Mesenchymal stem cell (in vitro differentiated cells and primary cell): ENCODE measurements around the gene CAPN2.

Experiments
- DNase-seq: peaks from one replicate; pipeline ENCODE4 v3.0.0-alpha.2; 2013
- H2AFZ ChIP-seq: one replicate; pipeline ENCODE4 v1.6.1; 2013; ENCODE audit warnings: low read depth, mild to moderate bottlenecking, control low read depth, inconsistent platforms, low read length, moderate library complexity
- H2AK5ac ChIP-seq: 2 replicates; pipeline ENCODE4 v1.6.1; 2013; ENCODE audit warnings: low read length, moderate library complexity, mild to moderate bottlenecking, inconsistent platforms; ENCODE audit not compliant: severe bottlenecking
- H2BK120ac ChIP-seq: one replicate; pipeline ENCODE4 v1.6.1; 2013; ENCODE audit warnings: low read depth, mild to moderate bottlenecking, inconsistent platforms, low read length, moderate library complexity
- H2BK12ac ChIP-seq, 2 experiments: one replicate each; pipeline ENCODE4 v1.6.1; 2013; ENCODE audit warnings: inconsistent platforms in 2 of 2, low read length in 2 of 2, mild to moderate bottlenecking in 2 of 2, moderate library complexity in 2 of 2, control low read depth in 1 of 2
- H2BK15ac ChIP-seq: one replicate; pipeline ENCODE4 v1.6.1; 2013; ENCODE audit warnings: mild to moderate bottlenecking, low read depth, inconsistent platforms; ENCODE audit not compliant: poor library complexity, severe bottlenecking
- H2BK5ac ChIP-seq: 2 replicates; pipeline ENCODE4 v1.6.1; 2013; ENCODE audit warnings: low read depth, mild to moderate bottlenecking, low read length, control low read depth, inconsistent platforms; ENCODE audit not compliant: poor library complexity, severe bottlenecking
- H3K14ac ChIP-seq, 2 experiments: one replicate each; pipeline ENCODE4 v1.6.1; 2013; ENCODE audit warnings: inconsistent platforms in 2 of 2, low read length in 2 of 2, control low read depth in 1 of 2, mild to moderate bottlenecking in 1 of 2, moderate library complexity in 1 of 2
- H3K18ac ChIP-seq, 2 experiments: one replicate each; pipeline ENCODE4 v1.6.1; 2013; ENCODE audit warnings: inconsistent platforms in 2 of 2, low read length in 2 of 2, control low read depth in 1 of 2, low read depth in 1 of 2, mild to moderate bottlenecking in 1 of 2
- H3K23ac ChIP-seq, 2 experiments: one replicate each; pipeline ENCODE4 v1.6.1; 2013; ENCODE audit warnings: inconsistent platforms in 2 of 2, low read length in 2 of 2, mild to moderate bottlenecking in 2 of 2, moderate library complexity in 2 of 2, control low read depth in 1 of 2
- H3K27ac ChIP-seq: 2 replicates; pipeline ENCODE4 v1.5.1; 2013; ENCODE audit warnings: mild to moderate bottlenecking, moderate library complexity, low read length, control low read depth, inconsistent platforms; ENCODE audit not compliant: poor library complexity, severe bottlenecking
- H3K27me3 ChIP-seq, 2 experiments: 2 replicates each; pipeline versions ENCODE4 v1.6.1 to v1.7.0; 2013; ENCODE audit warnings: low read length in 2 of 2, mild to moderate bottlenecking in 2 of 2, moderate library complexity in 2 of 2, control low read depth in 1 of 2, inconsistent platforms in 1 of 2; ENCODE audit not compliant: control insufficient read depth in 1 of 2, insufficient read depth in 1 of 2
- H3K36me3 ChIP-seq, 2 experiments: 2 replicates each; pipeline versions ENCODE4 v1.6.1 to v1.7.0; 2013; ENCODE audit warnings: low read length in 2 of 2, control low read depth in 1 of 2, inconsistent platforms in 1 of 2, low read depth in 1 of 2, mild to moderate bottlenecking in 1 of 2; ENCODE audit not compliant: insufficient read depth in 2 of 2, control insufficient read depth in 1 of 2
- H3K4ac ChIP-seq, 2 experiments: one replicate each; pipeline ENCODE4 v1.6.1; 2013; ENCODE audit warnings: inconsistent platforms in 2 of 2, low read length in 2 of 2, mild to moderate bottlenecking in 2 of 2, moderate library complexity in 2 of 2, control low read depth in 1 of 2, low read depth in 1 of 2
- H3K4me1 ChIP-seq: 2 replicates; pipeline ENCODE4 v1.6.1; 2013; ENCODE audit warnings: low read depth, low read length, control low read depth; ENCODE audit not compliant: control insufficient read depth, insufficient read depth
- H3K4me2 ChIP-seq: 2 replicates; pipeline ENCODE4 v1.6.1; 2013; ENCODE audit warnings: low read length, mild to moderate bottlenecking, inconsistent platforms; ENCODE audit not compliant: poor library complexity, severe bottlenecking
- H3K4me3 ChIP-seq, 2 experiments: 2 replicates each; pipeline versions ENCODE4 v1.5.1 to v1.7.0; 2013; ENCODE audit warnings: low read length in 2 of 2, mild to moderate bottlenecking in 2 of 2, control low read depth in 1 of 2, low read depth in 1 of 2; ENCODE audit not compliant: insufficient read depth in 1 of 2
- H3K79me1 ChIP-seq: replicated peaks from 2 replicates; pipeline ENCODE4 v1.6.1; 2013; ENCODE audit warnings: mild to moderate bottlenecking, control low read depth, low read length, inconsistent platforms; ENCODE audit not compliant: poor library complexity, severe bottlenecking
- H3K9ac ChIP-seq: 2 replicates; pipeline ENCODE4 v1.7.0; 2013; ENCODE audit warnings: mild to moderate bottlenecking, low read length, moderate library complexity
- H3K9me3 ChIP-seq: 2 replicates; pipeline ENCODE4 v1.7.0; 2013; ENCODE audit warnings: mild to moderate bottlenecking, low read length; ENCODE audit not compliant: control insufficient read depth
- H4K8ac ChIP-seq: one replicate; pipeline ENCODE4 v1.6.1; 2013; ENCODE audit warnings: inconsistent platforms, mild to moderate bottlenecking, low read length, moderate library complexity
- H4K91ac ChIP-seq: one replicate; pipeline ENCODE4 v1.6.1; 2013; ENCODE audit warnings: mild to moderate bottlenecking, low read length, inconsistent platforms
- WGBS: methylation state at CpG from one replicate; pipeline ENCODE4 v1.1.7; 2013; ENCODE audit warnings: mixed read lengths; 5-methylcytosine and 5-hydroxymethylcytosine counted together

The CAPN2 gene

GRCh38 chr1:223731133-223731770, 18.9 kb downstream of the CAPN2 start:
- Histone ChIP-seq H3K4me1 (peaks cover 48% of the 10 kb centered on the region), H4K91ac (peak overlapping the region; percentile 97), H3K14ac (peak overlapping the region in 1 of 2 experiments; percentile 88), H3K9me3 (no peaks in the 10 kb centered on the region), H2AFZ (no peak overlapping the region), H3K23ac (no peak overlapping the region), H4K8ac (peak overlapping the region; percentile 45), H2BK5ac (peak overlapping the region; percentile 54), H2AK5ac (peak overlapping the region; percentile 91), H2BK15ac (peak overlapping the region; percentile 60), H3K9ac (peak overlapping the region; percentile 85), H3K4me2 (no peak overlapping the region), H2BK12ac (peak overlapping the region; percentile 51 to 81), H3K4ac (peak overlapping the region; percentile 55 to 76), H2BK120ac (peak overlapping the region; percentile 29), H3K27me3 (no peaks in the 10 kb centered on the region), H3K18ac (peak overlapping the region; percentile 71 to 90), H3K36me3 (peaks cover 28 to 36% of the 10 kb centered on the region in 2 experiments), H3K79me1 (no peaks in the 10 kb centered on the region), H3K4me3 (peak overlapping the region in 1 of 2 experiments; percentile 46), H3K27ac (peak overlapping the region; percentile 82)
- WGBS, result 45% methylated on average over 13 of the region's 13 CpGs
- DNase-seq, result peak; percentile 88

DNA sequence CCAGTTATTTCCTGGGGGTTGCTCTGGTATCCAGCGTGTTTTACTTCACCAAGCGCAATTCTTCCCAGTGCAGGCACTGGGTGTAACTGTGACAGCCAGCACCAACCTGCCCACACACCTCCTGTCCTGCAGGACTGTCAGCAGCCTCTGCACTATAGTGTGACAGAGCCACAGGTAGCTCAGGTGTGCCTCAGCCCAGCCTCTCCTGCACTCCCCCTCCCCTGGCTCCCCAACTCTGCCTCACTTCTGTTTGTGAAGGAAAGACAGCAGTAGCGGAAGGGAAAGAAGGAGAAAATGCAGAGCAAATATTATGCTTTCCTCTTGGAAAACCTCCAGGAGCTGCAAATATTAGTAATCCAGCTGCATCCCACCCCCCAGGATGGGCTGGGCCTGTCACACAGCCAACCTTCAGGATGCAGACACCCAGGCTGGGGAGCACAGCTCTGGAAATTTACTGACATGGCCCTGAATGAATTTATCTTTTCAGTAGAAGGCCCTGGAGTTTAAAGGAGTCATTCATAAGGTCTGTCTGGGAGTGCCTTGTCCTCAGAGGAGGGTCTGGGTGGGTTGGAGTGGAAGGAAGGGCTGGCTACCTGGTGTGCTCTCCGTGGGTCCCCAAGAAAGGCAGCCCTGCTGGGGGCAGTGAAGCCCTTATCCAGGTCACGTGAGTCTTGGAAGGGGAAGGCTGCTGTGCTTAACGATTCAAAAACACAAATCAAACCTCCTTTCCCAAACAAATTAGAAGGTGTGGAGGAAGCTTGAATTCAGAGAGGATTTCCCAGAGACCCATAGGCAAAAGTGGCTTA, 20.9 kb downstream of the CAPN2 start:
- Histone ChIP-seq H4K91ac (peak overlapping the region; percentile 58), H3K23ac (no peak overlapping the region), H2BK5ac (peak overlapping the region; percentile 32), H3K14ac (no peak overlapping the region), H3K27ac (peak overlapping the region; percentile 78), H2AFZ (no peak overlapping the region), H3K18ac (peak overlapping the region; percentile 52 to 85), H3K36me3 (peaks cover 30 to 42% of the 10 kb centered on the region in 2 experiments), H3K4ac (peak overlapping the region in 1 of 2 experiments; percentile 77), H2AK5ac (peak overlapping the region; percentile 14), H3K9ac (peak overlapping the region; percentile 47), H3K4me1 (peaks cover 43% of the 10 kb centered on the region), H3K4me2 (peak overlapping the region; percentile 17), H3K79me1 (no peaks in the 10 kb centered on the region), H3K9me3 (no peaks in the 10 kb centered on the region), H2BK15ac (no peak overlapping the region), H3K27me3 (no peaks in the 10 kb centered on the region), H3K4me3 (no peak overlapping the region), H2BK12ac (peak overlapping the region; percentile 14 to 82), H2BK120ac (no peak overlapping the region), H4K8ac (peak overlapping the region; percentile 59)
- DNase-seq, result no peak
- 54% methylated on average over 3 of the region's 6 CpGs for WGBS

DNA sequence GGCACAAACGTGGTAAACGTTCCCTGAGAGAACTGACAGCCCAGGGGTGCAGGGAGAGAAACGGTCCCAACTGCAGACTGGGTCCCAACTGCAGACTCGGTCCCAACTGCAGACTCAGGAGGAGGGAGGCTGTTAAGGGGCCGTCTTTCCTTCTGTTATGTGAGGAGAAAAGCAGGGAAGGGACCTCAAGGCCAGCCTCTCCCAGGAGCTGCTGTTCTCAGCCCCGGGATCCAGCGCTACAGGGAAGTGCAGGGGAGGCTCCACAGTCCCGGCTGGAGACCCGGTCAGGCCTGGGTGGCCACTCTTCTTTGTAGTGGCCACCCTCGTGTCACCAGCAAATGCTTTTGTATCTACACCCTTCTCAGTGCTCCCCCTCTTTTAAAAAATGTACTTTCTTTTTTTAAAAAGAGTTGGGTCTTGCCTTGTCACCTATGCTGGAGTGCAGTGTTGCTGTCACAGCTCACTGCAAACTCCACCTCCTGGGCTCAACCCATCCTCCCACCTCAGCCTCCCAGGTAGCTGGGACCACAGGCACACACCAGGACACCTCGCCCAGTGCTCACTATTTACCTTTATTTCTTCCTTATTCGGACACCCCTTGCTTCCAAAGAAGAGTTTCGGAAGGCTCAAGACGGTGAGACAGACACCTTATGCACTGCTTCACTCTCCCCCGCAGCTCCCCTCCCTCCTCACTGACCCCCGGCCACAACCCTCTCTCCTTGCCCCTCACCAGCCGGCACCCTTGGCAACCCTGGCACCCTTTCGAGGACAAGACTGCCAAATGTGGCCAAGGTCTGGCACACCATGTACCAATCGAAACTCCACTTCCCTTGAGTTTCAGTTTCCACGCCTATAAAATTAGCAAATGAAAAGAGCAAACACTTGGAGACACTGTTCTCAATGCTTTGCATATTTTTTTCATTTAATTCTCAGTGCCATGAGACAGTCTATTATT, 21.8 kb downstream of the CAPN2 start:
- Histone ChIP-seq H3K4ac (peak overlapping the region in 1 of 2 experiments; percentile 40), H3K4me1 (peaks cover 48% of the 10 kb centered on the region), H4K91ac (peak overlapping the region; percentile 70), H2AFZ (no peak overlapping the region), H3K4me2 (no peak overlapping the region), H2BK15ac (no peak overlapping the region), H2BK120ac (no peak overlapping the region), H3K9me3 (no peaks in the 10 kb centered on the region), H3K9ac (peak overlapping the region; percentile 47), H3K79me1 (no peaks in the 10 kb centered on the region), H2AK5ac (peak overlapping the region; percentile 38), H3K23ac (peak overlapping the region in 1 of 2 experiments; percentile 23), H3K27ac (peak overlapping the region; percentile 78), H4K8ac (peak overlapping the region; percentile 89), H2BK12ac (peak overlapping the region; percentile 21 to 61), H2BK5ac (no peak overlapping the region), H3K18ac (peak overlapping the region; percentile 52 to 75), H3K14ac (peak overlapping the region in 1 of 2 experiments; percentile 35), H3K27me3 (no peaks in the 10 kb centered on the region), H3K36me3 (peaks cover 26 to 40% of the 10 kb centered on the region in 2 experiments), H3K4me3 (no peak overlapping the region)
- WGBS, result 75% methylated on average over 20 of the region's 20 CpGs
- no peak for DNase-seq
